ENCODE data around the gene DVL2. TPM values are rescaled to one million over a fixed set of nuclear protein-coding genes. Genes with fewer than 3 reads are reported as not detected.

The DVL2 gene
- total RNA-seq, 1 experiment from 2014 or later = 67.3 TPM

DNA sequence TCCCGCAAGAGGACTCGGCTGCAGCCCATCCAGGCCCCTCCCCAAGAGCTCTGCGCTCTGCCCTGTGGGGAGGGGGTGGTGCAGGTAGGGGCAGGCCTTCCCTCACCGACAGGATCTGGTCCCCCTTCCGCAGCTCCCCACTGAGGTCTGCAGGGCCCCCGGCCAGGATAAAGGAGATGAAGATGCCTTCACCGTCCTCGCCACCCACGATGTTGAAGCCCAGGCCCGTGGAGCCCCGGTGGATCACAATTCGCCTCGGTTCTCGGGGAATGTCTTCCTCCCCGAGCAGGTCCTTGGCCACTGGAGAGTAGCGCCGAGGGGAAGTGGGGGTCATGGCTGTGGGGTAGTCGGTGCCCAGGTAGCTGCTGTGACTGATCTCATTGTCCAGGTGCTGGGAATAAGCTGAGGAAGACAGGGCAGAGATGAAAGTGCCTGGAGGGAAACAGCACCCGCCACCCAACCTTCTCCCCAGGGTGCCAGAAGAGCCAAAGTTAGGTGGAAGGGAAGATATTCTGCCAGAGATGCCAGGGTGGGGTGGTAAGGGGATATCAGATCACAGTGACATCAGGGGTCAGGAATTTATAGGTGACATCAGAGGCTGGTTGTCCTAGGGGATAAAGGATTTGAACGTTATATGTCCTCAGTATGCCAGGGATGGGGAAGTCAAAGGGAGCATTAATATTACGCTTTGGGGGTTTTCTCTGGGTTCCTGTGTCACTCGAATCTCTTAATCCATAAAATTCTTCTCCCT lies 37.5 kb downstream of the DVL2 start (continued):
- no peak for TF ChIP-seq AFF4 (CRISPR knock-in tag; IDR thresholded peaks at IDR 0.05; ENCODE audit: borderline replicate concordance)

DNA sequence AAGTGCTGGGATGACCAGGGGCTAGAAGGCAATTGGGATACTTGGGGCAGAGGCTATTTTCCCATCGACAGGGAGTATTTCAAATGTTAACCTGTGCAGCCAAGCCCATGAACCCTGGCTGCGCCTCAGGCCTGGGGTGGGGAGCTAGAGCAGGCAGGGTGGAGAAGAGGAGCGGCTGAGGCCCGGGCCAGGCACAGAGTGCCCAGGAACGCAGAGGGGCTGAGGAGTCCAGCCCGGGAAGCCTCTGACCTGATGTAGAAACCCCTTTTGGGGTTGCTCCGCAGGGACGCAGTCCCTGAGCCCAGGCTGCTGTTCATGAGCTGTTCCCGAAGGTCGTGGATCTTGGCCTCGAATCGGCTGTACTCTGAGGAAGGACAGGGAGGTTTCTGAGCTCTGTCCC lies 38.3 kb downstream of the DVL2 start:
- POLR2A ChIA-PET = no interaction called here
- Mint-ChIP-seq H3K36me3 (peaks cover 42% of the 10 kb centered on the region), H3K27ac (no peak overlapping the region), H3K4me3 (no peak overlapping the region), H3K4me1 (no peaks in the 10 kb centered on the region), H3K9me3 (no peaks in the 10 kb centered on the region), H3K27me3 (ENCODE audit: low read depth) (no peaks in the 10 kb centered on the region)
- TF ChIP-seq SMAD4 (CRISPR knock-in tag; IDR thresholded peaks at IDR 0.05) = no peak
- no peak for TF ChIP-seq ZMAT4 (CRISPR knock-in tag; IDR thresholded peaks at IDR 0.05)
- TF ChIP-seq JUN (CRISPR knock-in tag; IDR thresholded peaks at IDR 0.05) = no peak
- no peak for TF ChIP-seq RELA (CRISPR knock-in tag; IDR thresholded peaks at IDR 0.05; ENCODE audit: borderline replicate concordance)
- TF ChIP-seq AFF4 (CRISPR knock-in tag; IDR thresholded peaks at IDR 0.05; ENCODE audit: borderline replicate concordance) = no peak
- TF ChIP-seq ARID4B (CRISPR knock-in tag; IDR thresholded peaks at IDR 0.05; ENCODE audit: borderline replicate concordance) = no peak
- no peak for TF ChIP-seq GTF2I (CRISPR knock-in tag; conservative IDR thresholded peaks at IDR 0.05)
- no peak for TF ChIP-seq SP1 (CRISPR knock-in tag; conservative IDR thresholded peaks at IDR 0.05)
- no peak for TF ChIP-seq KAT7 (CRISPR knock-in tag; IDR thresholded peaks at IDR 0.05; ENCODE audit: borderline replicate concordance)
- no peak for TF ChIP-seq ZNF317 (CRISPR knock-in tag; IDR thresholded peaks at IDR 0.05; ENCODE audit: borderline replicate concordance, low read depth)
- TF ChIP-seq, protein P1, sequence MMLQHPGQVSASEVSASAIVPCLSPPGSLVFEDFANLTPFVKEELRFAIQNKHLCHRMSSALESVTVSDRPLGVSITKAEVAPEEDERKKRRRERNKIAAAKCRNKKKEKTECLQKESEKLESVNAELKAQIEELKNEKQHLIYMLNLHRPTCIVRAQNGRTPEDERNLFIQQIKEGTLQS (CRISPR knock-in tag; conservative IDR thresholded peaks at IDR 0.05) = no peak
- no peak for TF ChIP-seq MYBL2 (CRISPR knock-in tag; IDR thresholded peaks at IDR 0.05)
- TF ChIP-seq IRF1 (CRISPR knock-in tag; IDR thresholded peaks at IDR 0.05) = no peak
- no peak for TF ChIP-seq NR3C1 (CRISPR knock-in tag; conservative IDR thresholded peaks at IDR 0.05; ENCODE audit: low read depth)
- TF ChIP-seq RORB (CRISPR knock-in tag; IDR thresholded peaks at IDR 0.05) = no peak
- ATAC-seq = no peak
- CTCF ChIA-PET = interaction anchor here (0.6 to 1.5 kb wide), 2 partner anchors 12 to 49 kb away, joined by 3 to 4 read pairs; no protein-coding TSS in a partner anchor
- DNase-seq (ENCODE audit: low spot score) = no peak
